Measurements from ENCODE around the gene SNX27.

SNX27 gene

DNA sequence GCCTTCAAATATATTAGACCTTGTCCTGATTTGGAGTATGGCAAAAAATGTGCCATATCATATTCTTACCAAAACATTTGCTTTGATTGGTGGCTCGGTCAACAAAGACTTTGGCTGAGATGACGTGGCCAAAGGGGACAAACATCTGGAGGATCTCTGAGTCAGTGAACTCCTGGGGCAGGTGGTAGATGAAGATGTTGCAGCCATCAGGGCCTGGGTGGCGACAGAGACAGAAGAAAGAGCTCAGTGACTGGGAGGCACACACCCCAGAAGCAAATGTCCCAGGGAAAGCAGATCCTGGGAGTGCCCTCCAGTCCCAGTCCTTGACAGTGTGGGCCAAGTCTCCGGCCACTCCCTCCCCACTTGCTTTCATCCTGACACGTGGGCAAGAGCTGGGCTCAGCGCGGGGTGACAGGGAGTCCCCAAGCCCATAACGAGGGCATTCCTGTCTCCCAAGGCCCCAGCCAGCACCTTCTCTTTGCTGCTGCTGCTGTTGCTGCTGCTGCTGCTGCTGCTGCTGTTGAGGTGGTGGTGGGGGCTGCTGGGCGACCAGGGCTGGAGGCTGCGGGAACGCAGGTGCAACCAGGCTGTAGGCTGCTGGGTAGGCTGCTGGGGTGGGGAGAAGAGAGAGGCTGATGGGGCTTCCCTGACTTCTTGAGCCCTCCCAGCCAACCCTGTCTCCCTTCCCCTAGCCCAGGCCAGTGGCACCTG, 94.1 kb downstream of the SNX27 start:
- DNase-seq (ENCODE audit: low read depth) = no peak

DNA sequence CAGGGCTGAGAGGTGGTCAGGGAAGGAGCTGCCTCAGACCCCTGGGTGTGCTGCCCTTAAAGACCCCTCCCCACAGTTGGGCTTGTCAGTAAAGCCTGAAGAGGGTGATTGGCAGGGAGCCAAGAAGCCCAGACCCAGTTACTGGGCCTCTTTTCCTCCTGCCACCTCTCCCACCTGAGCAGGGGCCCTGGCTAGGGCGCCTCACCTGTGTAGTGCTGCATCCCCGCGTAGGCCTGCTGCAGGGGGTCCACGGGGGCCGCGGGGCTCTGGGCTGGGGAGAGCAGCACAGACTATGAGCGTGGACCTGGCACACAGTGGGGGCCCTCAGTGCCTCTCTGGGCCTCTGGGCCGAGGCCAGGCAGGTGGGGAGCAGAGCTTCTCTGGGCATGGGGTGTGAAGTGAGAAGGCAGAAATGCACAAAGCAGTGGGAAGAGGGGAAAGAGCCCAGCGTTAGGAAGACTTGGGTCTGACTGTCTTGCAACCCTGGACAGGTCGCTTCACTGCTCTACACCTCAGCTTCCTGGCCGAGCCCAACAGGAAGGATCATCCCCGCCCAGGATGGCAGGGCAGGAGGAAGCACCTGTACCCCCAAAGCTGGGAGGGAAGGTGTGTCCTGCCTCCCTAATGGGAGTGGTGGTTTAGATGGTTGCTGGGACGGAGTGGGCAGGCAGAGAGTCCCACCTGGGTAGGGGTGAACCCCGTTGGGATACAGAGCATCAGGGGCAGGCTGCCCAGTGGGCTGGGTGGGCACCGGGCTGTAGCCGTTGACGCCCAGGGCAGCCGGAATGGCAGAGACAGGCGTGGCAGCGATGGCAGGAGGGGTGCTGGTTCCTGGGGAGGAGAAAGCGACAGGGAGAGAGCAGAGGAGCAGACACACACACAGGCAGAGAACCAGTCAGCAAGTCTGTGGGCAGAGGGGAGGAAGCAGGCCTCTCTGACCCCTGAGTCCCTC, 94.9 kb downstream of the SNX27 start:
- DNase-seq (ENCODE audit: low read depth) = no peak

- DNase-seq (ENCODE audit: low read depth) = no peak
These were observed 95.8 kb downstream of the SNX27 start for GRCh38 chr1:151707541-151708065.

- DNase-seq (ENCODE audit: low read depth) = no peak
These were observed 97.0 kb downstream of the SNX27 start for GRCh38 chr1:151708891-151709290.

- DNase-seq (ENCODE audit: low read depth) = peak; percentile 50
These were observed 98.5 kb downstream of the SNX27 start for GRCh38 chr1:151710187-151710840.

DNA sequence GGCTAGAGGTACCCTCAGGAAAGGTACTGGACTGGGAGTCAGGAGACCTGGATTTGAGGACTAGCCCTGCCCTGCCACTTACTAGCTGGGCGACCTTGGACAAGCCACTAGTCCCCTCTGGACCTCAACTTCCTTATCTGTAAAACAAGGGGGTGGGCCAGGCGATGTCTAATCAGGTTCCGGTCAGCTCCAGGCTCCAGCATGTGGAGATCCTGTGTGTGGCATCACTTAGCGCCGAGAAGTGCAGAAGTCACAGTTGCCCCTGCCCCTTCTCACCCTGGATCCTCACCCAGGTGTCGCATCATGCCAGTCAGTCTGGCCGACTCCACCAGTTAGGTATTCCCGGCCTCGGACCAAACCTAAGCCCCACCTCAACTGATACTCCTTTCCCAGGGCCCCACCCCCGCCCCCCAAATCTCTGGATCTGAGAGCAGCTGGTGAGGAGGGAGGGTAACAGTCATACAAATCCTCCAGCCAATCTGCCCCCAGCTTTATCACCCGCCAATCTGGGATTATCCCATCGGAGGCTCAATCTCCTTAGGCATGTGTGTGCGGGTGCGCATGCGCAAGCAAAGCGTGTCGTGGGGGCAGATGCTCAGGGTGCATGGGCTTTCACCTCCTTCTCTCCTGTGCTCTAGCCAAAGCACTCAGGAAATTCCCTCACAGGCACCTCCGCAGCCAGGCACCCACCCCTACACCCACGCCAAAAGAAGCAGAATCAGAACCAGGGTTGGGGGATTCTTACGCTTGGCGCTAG, 99.4 kb downstream of the SNX27 start:
- no peak for DNase-seq (ENCODE audit: low read depth)

DNA sequence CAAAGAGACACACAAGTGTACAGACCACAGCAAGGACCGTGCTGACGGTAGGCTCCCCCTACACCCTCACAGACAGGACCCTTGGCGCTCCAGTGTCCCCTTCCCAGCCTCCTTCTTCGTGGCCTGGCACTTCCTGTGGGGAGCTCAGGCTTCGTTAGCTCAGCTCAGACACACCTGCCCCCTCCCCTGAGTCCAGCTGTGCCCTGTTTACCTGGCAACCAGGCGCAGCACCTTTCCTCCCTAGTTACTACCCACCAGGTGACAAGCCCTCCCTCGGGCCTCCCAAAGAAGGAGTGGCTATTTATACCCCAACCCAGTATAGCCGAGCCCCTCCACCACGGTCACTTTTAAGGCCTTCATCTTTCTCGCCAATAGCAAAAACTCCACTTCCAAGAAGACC, 100.1 kb downstream of the SNX27 start:
- DNase-seq (ENCODE audit: low read depth) = no peak

- DNase-seq (ENCODE audit: low read depth) = no peak
These were observed 101.2 kb downstream of the SNX27 start for GRCh38 chr1:151713044-151713443.

- DNase-seq (ENCODE audit: low read depth) = no peak
These were observed 102.0 kb downstream of the SNX27 start for GRCh38 chr1:151713874-151714273.

DNA sequence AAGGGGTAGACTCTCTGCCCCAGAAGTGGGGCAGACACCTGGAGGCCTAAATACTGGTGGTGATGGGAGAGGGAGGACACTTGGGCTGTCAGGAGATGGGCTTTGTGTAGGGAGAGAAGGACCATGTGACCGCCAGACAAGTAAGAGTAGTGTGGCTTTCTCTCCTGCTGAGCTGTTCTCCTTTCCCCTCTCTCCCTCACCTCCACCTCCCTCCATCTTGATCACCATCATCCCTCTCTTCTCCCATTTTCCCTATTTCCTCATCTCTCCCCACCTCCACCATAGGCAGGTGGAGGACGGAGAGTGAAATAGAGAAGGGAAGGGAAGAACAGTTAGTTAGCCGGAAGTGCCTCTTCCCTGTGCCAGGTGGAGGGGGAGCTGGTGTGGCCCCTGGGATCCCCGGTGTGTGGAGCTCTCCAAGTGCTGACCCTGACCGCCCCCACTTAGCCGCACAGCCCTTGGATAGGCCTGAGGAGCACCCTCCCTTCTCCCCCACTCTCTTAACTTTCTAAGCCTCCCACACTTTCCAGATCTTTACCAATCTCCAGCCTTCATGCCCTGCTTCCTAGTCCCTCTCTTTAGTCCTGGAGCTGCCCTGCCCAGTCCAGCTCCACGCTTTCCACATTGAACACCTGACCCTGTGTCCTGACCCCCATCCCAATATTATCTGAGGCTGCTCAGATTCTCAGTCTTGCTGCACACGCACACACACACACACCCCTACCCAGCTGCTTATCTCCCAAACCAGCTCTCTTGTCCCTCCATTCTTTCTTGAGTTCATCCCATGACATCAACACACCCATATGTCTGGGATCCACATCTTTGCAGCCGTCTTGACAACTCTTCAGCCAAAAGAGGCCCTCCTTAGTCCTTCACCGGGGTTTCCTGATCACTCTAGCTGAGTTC, 103.2 kb downstream of the SNX27 start:
- no peak for DNase-seq (ENCODE audit: low read depth)

GRCh38 chr1:151715726-151716404, 104.0 kb downstream of the SNX27 start:
- peak; percentile 24 for DNase-seq (ENCODE audit: low read depth)

GRCh38 chr1:151716405-151716762, 104.5 kb downstream of the SNX27 start:
- no peak for DNase-seq (ENCODE audit: low read depth)

GRCh38 chr1:151716771-151717631, 105.2 kb downstream of the SNX27 start, which contains the start of gene CELF3:
Gene CELF3, minus strand, starts transcription at chr1:151716803. Its CDS starts 783 bp downstream, at chr1:151716020.
- peak; percentile 20 for DNase-seq (ENCODE audit: low read depth)

GRCh38 chr1:151718011-151718431, 106.2 kb downstream of the SNX27 start:
- no peak for DNase-seq (ENCODE audit: low read depth)

DNA sequence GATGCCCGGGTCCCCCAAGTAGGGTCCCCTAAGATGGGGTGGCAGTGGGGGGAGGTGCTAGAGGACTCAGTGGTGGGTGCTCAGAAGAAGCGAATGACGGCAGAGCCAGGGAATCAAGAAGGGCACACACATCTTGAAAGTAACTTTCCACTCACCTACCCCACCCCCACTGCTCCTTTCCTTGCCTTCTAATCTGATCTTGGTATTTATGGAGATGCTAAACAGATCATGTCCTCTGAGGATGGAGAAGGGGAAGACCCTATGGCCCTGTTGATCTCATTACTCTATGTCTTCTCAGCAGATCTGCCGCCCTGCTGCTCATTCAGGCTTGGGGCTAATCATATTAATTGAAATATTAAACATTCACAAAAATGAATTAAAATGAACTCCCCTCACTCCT, 106.8 kb downstream of the SNX27 start:
- no peak for DNase-seq (ENCODE audit: low read depth)

DNA sequence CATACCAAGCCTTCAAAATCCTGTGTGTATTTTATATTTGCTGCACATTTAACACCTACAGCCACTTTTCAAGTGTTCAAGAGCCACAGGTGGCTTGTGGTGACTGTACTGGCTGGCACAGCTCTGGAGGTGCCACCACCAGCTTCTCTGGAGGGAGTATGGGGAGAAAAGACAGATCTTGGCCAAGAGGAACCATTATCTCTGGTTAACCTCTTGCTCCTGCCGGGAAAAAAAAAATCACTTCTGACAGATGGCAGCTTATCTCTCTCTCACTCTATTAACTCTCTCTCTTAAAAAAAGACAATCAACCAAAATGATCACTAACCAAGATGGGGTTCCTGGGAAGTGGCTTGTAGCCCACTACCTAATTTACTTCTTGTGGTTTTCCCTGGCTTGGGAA, 108.3 kb downstream of the SNX27 start:
- no peak for DNase-seq (ENCODE audit: low read depth)

GRCh38 chr1:151720554-151720953, 108.7 kb downstream of the SNX27 start:
- DNase-seq (ENCODE audit: low read depth) = no peak

DNA sequence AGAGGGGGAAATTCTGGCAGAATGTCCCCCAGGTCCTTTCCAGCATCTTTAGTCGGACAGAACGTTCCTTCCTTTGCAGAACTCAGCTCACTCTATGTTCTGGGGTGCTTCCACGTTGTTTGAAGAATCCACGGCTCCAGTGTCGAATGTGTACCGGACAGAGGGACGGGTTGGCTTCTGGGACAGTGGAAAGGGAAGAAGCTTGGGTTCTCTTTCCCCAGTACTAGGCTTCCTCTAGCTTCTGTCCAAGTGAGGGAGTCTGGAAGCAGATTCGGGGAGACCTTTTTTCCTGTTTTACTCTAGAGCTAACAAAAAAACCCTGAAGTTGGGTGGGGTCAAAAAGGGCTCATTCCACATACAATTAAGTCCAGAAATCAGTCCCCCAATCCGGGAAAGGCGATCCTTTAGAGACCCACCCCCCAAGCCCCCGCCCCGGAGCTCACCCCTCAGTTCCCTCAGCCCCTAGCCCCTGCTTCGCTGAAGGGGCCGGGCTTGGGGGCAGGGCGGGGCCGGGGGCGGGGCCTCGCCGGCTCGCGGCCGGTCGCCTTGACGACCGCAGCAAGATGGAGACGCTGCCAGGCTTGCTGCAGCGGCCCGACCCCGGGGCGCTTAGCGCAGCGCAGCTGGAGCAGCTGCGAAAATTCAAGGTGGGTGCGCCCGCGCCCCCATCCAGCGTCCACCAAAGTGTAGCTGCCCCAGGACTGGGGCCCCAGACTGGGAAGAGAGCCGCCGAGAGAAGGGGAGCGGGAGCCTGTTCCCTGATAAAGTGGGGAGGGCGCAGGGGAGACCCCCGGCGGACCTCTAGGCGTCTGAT, 109.3 kb downstream of the SNX27 start, which contains the start of gene RIIAD1:
TSS of gene RIIAD1 (plus strand) at position 549 of the 814 bp plus-strand sequence. CDS start at position 564, 15 bp downstream.
- DNase-seq (ENCODE audit: low read depth) = peak; percentile 37

All from ELR (cell line).